Prostate gland (tissue), 2 donors: ENCODE results near the gene INHBC.

ENCODE experiments used
- CTCF ChIP-seq, 4 experiments: fragments of 200-600 bp in 2 of 4; fragments of 450-650 bp in 2 of 4; sonication (generic) in 2 of 4; IDR thresholded peaks; 1 replicate in 3 of 4; 2 replicates in 1 of 4; pipeline ENCODE4 v1.5.1; 2016 to 2019; ENCODE audit warnings: antibody characterized with exemption in 4 of 4, mild to moderate bottlenecking in 2 of 4, moderate library complexity in 2 of 4
- POLR2A ChIP-seq: fragments of 450-650 bp; IDR thresholded peaks from one replicate; pipeline ENCODE4 v1.6.1; 2016; ENCODE audit warnings: antibody characterized with exemption, mild to moderate bottlenecking

- TF ChIP-seq CTCF (IDR thresholded peaks at IDR 0.05) (peak; percentile 92 to 99 (median 96)), POLR2A (peak; percentile 38)
Measured at GRCh38 chr12:57459055-57459749, 24.6 kb downstream of the INHBC start.
